K562 (cell line): Measurements from ENCODE around the gene NR6A1. TPM values are rescaled to one million over a fixed set of nuclear protein-coding genes. Genes with fewer than 3 reads are reported as not detected.
A peak's percentile ranks its signal among the peaks of the same experiment; 100 is the strongest.

Experiments
- ADNP ChIP-seq: fragments of 200-800 bp; sonication (Bioruptor generic); IDR thresholded peaks from 2 replicates; pipeline ENCODE4 v1.6.1; 2016; ENCODE audit warnings: missing genetic modification characterization, missing compliant biosample characterization
- CBX1 ChIP-seq: sonication (generic); IDR thresholded peaks from 2 replicates; pipeline ENCODE4 v1.6.1; 2016; ENCODE audit warnings: antibody characterized with exemption, low read depth, mild to moderate bottlenecking
- CCNT2 ChIP-seq: IDR thresholded peaks from 2 replicates; pipeline ENCODE4 v1.6.1; 2011; ENCODE audit warnings: borderline replicate concordance, low read depth, mild to moderate bottlenecking, moderate library complexity, mixed read lengths, low read length; ENCODE audit not compliant: insufficient read length; ENCODE audit errors: extremely low read depth
- EZH2 ChIP-seq: IDR thresholded peaks from 2 replicates; pipeline ENCODE4 v1.6.1; 2012; ENCODE audit warnings: low read depth, mild to moderate bottlenecking, inconsistent platforms, low read length, borderline replicate concordance
- FOS ChIP-seq: IDR thresholded peaks from 3 replicates; pipeline ENCODE4 v1.6.1; 2011; ENCODE audit not compliant: insufficient read length; ENCODE audit errors: extremely low read depth
- FOSL1 ChIP-seq: fragments of 200-800 bp; sonication (Bioruptor generic); conservative IDR thresholded peaks from 2 replicates; pipeline ENCODE4 v1.6.1; 2016; ENCODE audit warnings: missing genetic modification characterization, missing compliant biosample characterization
- FOXK2 ChIP-seq, 2 experiments: fragments of 450-650 bp; IDR thresholded peaks in 1 of 2; conservative IDR thresholded peaks in 1 of 2; 2 replicates each; pipeline ENCODE4 v1.6.1; 2016; ENCODE audit warnings: low read depth in 2 of 2, mild to moderate bottlenecking in 1 of 2
- FOXM1 ChIP-seq, 2 experiments: fragments of 450-650 bp in 1 of 2; sonication (generic) in 1 of 2; formaldehyde crosslinking in 1 of 2; IDR thresholded peaks; 2 replicates each; pipeline versions ENCODE4 v1.6.1 to v1.9.0; 2017 to 2022; ENCODE audit warnings: low read depth in 2 of 2, mild to moderate bottlenecking in 2 of 2, missing genetic modification reagents in 1 of 2, moderate library complexity in 1 of 2
- GATA2 ChIP-seq: sonication (generic); formaldehyde crosslinking; IDR thresholded peaks from 2 replicates; pipeline ENCODE4 v1.4.0; 2020; ENCODE audit warnings: mild to moderate bottlenecking, missing genetic modification reagents
- HDAC2 ChIP-seq: fragments of 450-650 bp; IDR thresholded peaks from 2 replicates; pipeline ENCODE4 v1.6.1; 2016; ENCODE audit warnings: mild to moderate bottlenecking
- HMBOX1 ChIP-seq: sonication (generic); IDR thresholded peaks from 2 replicates; pipeline ENCODE4 v1.6.1; 2016
- HNRNPL ChIP-seq: fragments of 200-400 bp; formaldehyde crosslinking; IDR thresholded peaks from 2 replicates; pipeline ENCODE4 v1.6.1; 2017; ENCODE audit warnings: low read depth, mild to moderate bottlenecking, low read length
- KDM1A ChIP-seq, 2 experiments: fragments of 450-650 bp; IDR thresholded peaks; 2 replicates each; pipeline ENCODE4 v1.6.1; 2016; ENCODE audit warnings: mild to moderate bottlenecking in 2 of 2
- MEF2A ChIP-seq: IDR thresholded peaks from 2 replicates; pipeline ENCODE4 v1.6.1; 2011; ENCODE audit warnings: low read depth, mild to moderate bottlenecking, low read length, moderate library complexity; ENCODE audit not compliant: control insufficient read depth
- MEF2D ChIP-seq: conservative IDR thresholded peaks from 2 replicates; pipeline ENCODE4 v1.6.1; 2016; ENCODE audit warnings: low read depth, missing genetic modification characterization, missing compliant biosample characterization
- PML ChIP-seq: IDR thresholded peaks from 2 replicates; pipeline ENCODE4 v1.6.1; 2012; ENCODE audit warnings: low read length, inconsistent platforms
- POLR2AphosphoS5 ChIP-seq: IDR thresholded peaks from 2 replicates; pipeline ENCODE4 v1.6.1; 2011; ENCODE audit warnings: mild to moderate bottlenecking, low read depth, low read length, moderate library complexity; ENCODE audit not compliant: control insufficient read depth, insufficient read depth
- PTRF ChIP-seq: fragments of 450-650 bp; IDR thresholded peaks from 2 replicates; pipeline ENCODE4 v1.6.1; 2016; ENCODE audit warnings: mild to moderate bottlenecking, missing genetic modification characterization, missing compliant biosample characterization
- SIN3B ChIP-seq: fragments of 450-650 bp; IDR thresholded peaks from 2 replicates; pipeline ENCODE4 v1.6.1; 2017; ENCODE audit warnings: low read depth, mild to moderate bottlenecking, moderate library complexity
- SMARCA4 ChIP-seq: fragments of 450-650 bp; IDR thresholded peaks from 2 replicates; pipeline ENCODE4 v1.6.1; 2016
- SMARCC2 ChIP-seq: fragments of 450-650 bp; IDR thresholded peaks from 2 replicates; pipeline ENCODE4 v1.6.1; 2017; ENCODE audit warnings: antibody characterized with exemption, moderate library complexity, mild to moderate bottlenecking, low read depth
- TCF3 ChIP-seq: sonication (generic); formaldehyde crosslinking; IDR thresholded peaks from 2 replicates; pipeline ENCODE4 v1.4.0; 2020; ENCODE audit warnings: mild to moderate bottlenecking, missing genetic modification reagents
- TEAD4 ChIP-seq, 2 experiments: sonication (generic) in 1 of 2; formaldehyde crosslinking in 1 of 2; IDR thresholded peaks; 2 replicates each; pipeline versions ENCODE4 v1.6.1 to v1.8.0; 2012 to 2022; ENCODE audit warnings: borderline replicate concordance in 1 of 2, inconsistent platforms in 1 of 2, low read length in 1 of 2, mild to moderate bottlenecking in 1 of 2, missing genetic modification reagents in 1 of 2
- VEZF1 ChIP-seq: fragments of 200-800 bp; sonication (Bioruptor generic); IDR thresholded peaks from 2 replicates; pipeline ENCODE4 v1.6.1; 2017; ENCODE audit warnings: missing genetic modification characterization, missing compliant biosample characterization
- ZBTB12 ChIP-seq: fragments of 250-450 bp; sonication (Bioruptor Pico); IDR thresholded peaks from 2 replicates; pipeline ENCODE4 v1.4.0; 2020
- ZSCAN29 ChIP-seq: fragments of 450-650 bp; IDR thresholded peaks from 2 replicates; pipeline ENCODE4 v1.6.1; 2017
- polyA plus RNA-seq, 8 experiments: library from polyadenylated mRNA; depleted of rRNA in 4 of 8; stranded (reverse) in 5 of 8; unstranded in 3 of 8; fragments of >200 nt; fragmentation: Nextera tagmentation in 2 of 8; fragmentation: Illumina TruSeq in 1 of 8; extraction: Ambion mirVana in 2 of 8; extraction: Trizol in 1 of 8; gene quantifications; 2 replicates each; pipeline versions ENCODE4 v1.2.1 to v1.2.3, GENCODE V29; 2011 to 2014; ENCODE audit warnings: inconsistent platforms in 1 of 8, missing spikeins in 1 of 8
- total RNA-seq, 7 experiments: library from RNA; depleted of rRNA in 6 of 7; stranded (reverse); fragments of >200 nt in 6 of 7; fragmentation: Illumina TruSeq in 2 of 7; extraction: Trizol in 2 of 7; gene quantifications; 2 replicates each; pipeline versions ENCODE4 v1.2.1 to v1.2.3, GENCODE V29; 2011 to 2021; ENCODE audit warnings: low replicate concordance in 1 of 7

The NR6A1 gene
- total and polyA plus RNA-seq, 9 of the 15 experiments (the other 6 are each of a cell fraction or from before 2014, with no cell fraction given) = 9.7 to 55.4 (median 28.3) TPM

GRCh38 chr9:124558777-124559470, 212.2 kb downstream of the NR6A1 start (continued):
- no peak for TF ChIP-seq CBX1
- no peak for TF ChIP-seq EZH2
- 0 out of 2 replicates have a peak, but pooled peaks have one; percentile 35 for TF ChIP-seq POLR2AphosphoS5
- peak; percentile 61 for TF ChIP-seq VEZF1 (CRISPR knock-in tag)
- no peak for TF ChIP-seq SIN3B
- peak; percentile 85 for TF ChIP-seq TCF3 (CRISPR knock-in tag)
- no peak for TF ChIP-seq FOS
- TF ChIP-seq SMARCC2 = 0 out of 2 replicates have a peak, but pooled peaks have one; percentile 35
- peak; percentile 89 for TF ChIP-seq MEF2A
- peak; percentile 80 for TF ChIP-seq ADNP (tag)
- TF ChIP-seq GATA2 (CRISPR knock-in tag) = peak; percentile 50
- TF ChIP-seq FOXM1 (IDR thresholded peaks at IDR 0.05; ENCODE audit: low read depth) = peak; percentile 74; the same call in 1 of the 2 replicates
- no peak for TF ChIP-seq FOXM1 (CRISPR knock-in tag; IDR thresholded peaks at IDR 0.05; ENCODE audit: low read depth)
- peak; percentile 88 to 92 for TF ChIP-seq KDM1A (IDR thresholded peaks at IDR 0.05)
- no peak for TF ChIP-seq ZSCAN29
- TF ChIP-seq SMARCA4 = peak; percentile 66
- peak; percentile 58 for TF ChIP-seq CCNT2
- no peak for TF ChIP-seq ZBTB12 (CRISPR knock-in tag)
- TF ChIP-seq PTRF (tag) = no peak
- peak; percentile 33 for TF ChIP-seq FOSL1 (tag)
- peak; percentile 92 for TF ChIP-seq TEAD4 (IDR thresholded peaks at IDR 0.05; ENCODE audit: low read length)
- TF ChIP-seq TEAD4 (CRISPR knock-in tag; IDR thresholded peaks at IDR 0.05; ENCODE audit: borderline replicate concordance) = no peak
- peak; percentile 73 to 84 for TF ChIP-seq FOXK2 (conservative IDR thresholded peaks at IDR 0.05 in 1 of 2, IDR thresholded peaks at IDR 0.05 in 1 of 2; ENCODE audit: low read depth in 2 of 2)
- no peak for TF ChIP-seq HNRNPL
- TF ChIP-seq MEF2D (tag) = peak; percentile 98
- peak; percentile 78; the same call in 1 of the 2 replicates for TF ChIP-seq PML
- TF ChIP-seq HMBOX1 = peak; percentile 56; the same call in 1 of the 2 replicates
- peak; percentile 81; the same call in 1 of the 2 replicates for TF ChIP-seq HDAC2
